ENCODE results near the gene ZNF77.

DNA sequence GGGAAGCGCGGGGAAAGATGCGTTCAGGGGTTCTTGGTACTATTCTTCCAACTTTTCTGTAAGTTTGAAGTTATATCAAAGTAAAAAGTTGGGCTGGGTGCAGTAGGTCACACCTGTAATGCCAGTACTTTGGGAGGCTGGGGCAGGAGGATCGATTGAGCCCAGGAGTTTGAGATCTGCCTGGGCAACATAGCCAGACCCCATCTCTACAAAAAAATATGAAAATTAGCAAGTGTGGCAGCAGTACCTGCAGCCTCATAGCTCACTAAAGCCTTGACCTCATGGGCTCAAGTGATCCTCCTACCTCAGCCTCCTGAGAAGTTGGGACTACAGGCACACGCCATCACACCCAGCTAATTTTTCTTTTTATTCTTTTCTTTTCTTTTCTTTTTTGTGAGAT, 12.4 kb upstream of the ZNF77 start:
- no peak for TF ChIP-seq POLR2AphosphoS5 (IDR thresholded peaks at IDR 0.05)
- TF ChIP-seq CTCF (IDR thresholded peaks at IDR 0.05) = no peak
- TF ChIP-seq POLR2A (IDR thresholded peaks at IDR 0.05) = no peak
